Stimulated activated CD8-positive, alpha-beta memory T cell treated with anti-CD3 and anti-CD28 coated beads, Interleukin-4, amount 100 ng/mL, for 4 hours (primary cell): Measurements from ENCODE around the gene TPM1.
"Not testable (repeated sequence)": the region's sequence is repeated elsewhere in the genome, so short reads cannot be mapped to it uniquely, and the experiment has no call there.

ENCODE experiments used
- DNase-seq, 2 donors: peaks; one replicate each; pipeline ENCODE4 v3.0.0-alpha.2; 2020; ENCODE audit warnings: low read depth in 2 of 2, low spot score in 1 of 2

The TPM1 gene

GRCh38 chr15:63093486-63094205 is 51.1 kb downstream of the TPM1 start:
- peak; percentile 28 to 31 for DNase-seq

GRCh38 chr15:63094495-63094931 is 52.0 kb downstream of the TPM1 start:
- no peak for DNase-seq

GRCh38 chr15:63096178-63096577 is 53.6 kb downstream of the TPM1 start:
- no peak for DNase-seq

GRCh38 chr15:63098901-63099300 is 56.4 kb downstream of the TPM1 start:
- not testable (repeated sequence) for DNase-seq

- not testable (repeated sequence) for DNase-seq
These were observed 57.0 kb downstream of the TPM1 start for GRCh38 chr15:63099581-63099980.

- no peak for DNase-seq
These were observed 60.9 kb downstream of the TPM1 start for GRCh38 chr15:63103416-63103815.

- no peak for DNase-seq
These were observed 62.2 kb downstream of the TPM1 start for GRCh38 chr15:63104727-63105126.

- DNase-seq = not testable (repeated sequence)
These were observed 62.8 kb downstream of the TPM1 start for GRCh38 chr15:63105354-63105753.

- DNase-seq = no peak
These were observed 65.5 kb downstream of the TPM1 start for GRCh38 chr15:63107895-63108546.

GRCh38 chr15:63109498-63109897 is 67.0 kb downstream of the TPM1 start:
- no peak for DNase-seq

- DNase-seq = no peak
These were observed 67.4 kb downstream of the TPM1 start for GRCh38 chr15:63109920-63110319.

GRCh38 chr15:63110428-63111026 is 68.0 kb downstream of the TPM1 start:
- DNase-seq = no peak

GRCh38 chr15:63111481-63111880 is 68.9 kb downstream of the TPM1 start:
- no peak for DNase-seq

GRCh38 chr15:63112871-63113270 is 70.3 kb downstream of the TPM1 start:
- DNase-seq = no peak

- no peak for DNase-seq
These were observed 71.9 kb downstream of the TPM1 start for GRCh38 chr15:63114465-63114864.
